GM10248 (cell line): ENCODE results near the gene COL19A1.
"Not testable (repeated sequence)": the region's sequence is repeated elsewhere in the genome, so short reads cannot be mapped to it uniquely, and the experiment has no call there.

Experiments
- CTCF ChIA-PET: fragments of 300-600 bp; sonication (Branson Sonifier 250); formaldehyde crosslinking; extraction: SDS; loops from one replicate; lab custom pipeline; 2021; ENCODE audit warnings: antibody characterized with exemption; lab: Yijun Ruan, JAX
- POLR2A ChIA-PET: fragments of 350-650 bp; sonication (Branson Sonifier 250); formaldehyde crosslinking; extraction: SDS; loops from one replicate; lab custom pipeline; 2020; ENCODE audit warnings: antibody characterized with exemption; lab: Yijun Ruan, JAX
- DNase-seq: peaks from one replicate; pipeline ENCODE4 v3.0.0; 2012; ENCODE audit errors: extremely low spot score
- TF ChIP-seq, protein P1 (sequence below): IDR thresholded peaks from 2 replicates; pipeline ENCODE4 v1.5.1; 2012; ENCODE audit warnings: mild to moderate bottlenecking, low read depth; ENCODE audit errors: extremely low read depth, missing control alignments, control extremely low read depth

The COL19A1 gene

GRCh38 chr6:69957985-69958559 lies 91.7 kb downstream of the COL19A1 start:
- ChIA-PET CTCF (no interaction called here), POLR2A (no interaction called here)
- DNase-seq, result no peak
- TF ChIP-seq, protein P1, sequence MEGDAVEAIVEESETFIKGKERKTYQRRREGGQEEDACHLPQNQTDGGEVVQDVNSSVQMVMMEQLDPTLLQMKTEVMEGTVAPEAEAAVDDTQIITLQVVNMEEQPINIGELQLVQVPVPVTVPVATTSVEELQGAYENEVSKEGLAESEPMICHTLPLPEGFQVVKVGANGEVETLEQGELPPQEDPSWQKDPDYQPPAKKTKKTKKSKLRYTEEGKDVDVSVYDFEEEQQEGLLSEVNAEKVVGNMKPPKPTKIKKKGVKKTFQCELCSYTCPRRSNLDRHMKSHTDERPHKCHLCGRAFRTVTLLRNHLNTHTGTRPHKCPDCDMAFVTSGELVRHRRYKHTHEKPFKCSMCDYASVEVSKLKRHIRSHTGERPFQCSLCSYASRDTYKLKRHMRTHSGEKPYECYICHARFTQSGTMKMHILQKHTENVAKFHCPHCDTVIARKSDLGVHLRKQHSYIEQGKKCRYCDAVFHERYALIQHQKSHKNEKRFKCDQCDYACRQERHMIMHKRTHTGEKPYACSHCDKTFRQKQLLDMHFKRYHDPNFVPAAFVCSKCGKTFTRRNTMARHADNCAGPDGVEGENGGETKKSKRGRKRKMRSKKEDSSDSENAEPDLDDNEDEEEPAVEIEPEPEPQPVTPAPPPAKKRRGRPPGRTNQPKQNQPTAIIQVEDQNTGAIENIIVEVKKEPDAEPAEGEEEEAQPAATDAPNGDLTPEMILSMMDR, result no peak

DNA sequence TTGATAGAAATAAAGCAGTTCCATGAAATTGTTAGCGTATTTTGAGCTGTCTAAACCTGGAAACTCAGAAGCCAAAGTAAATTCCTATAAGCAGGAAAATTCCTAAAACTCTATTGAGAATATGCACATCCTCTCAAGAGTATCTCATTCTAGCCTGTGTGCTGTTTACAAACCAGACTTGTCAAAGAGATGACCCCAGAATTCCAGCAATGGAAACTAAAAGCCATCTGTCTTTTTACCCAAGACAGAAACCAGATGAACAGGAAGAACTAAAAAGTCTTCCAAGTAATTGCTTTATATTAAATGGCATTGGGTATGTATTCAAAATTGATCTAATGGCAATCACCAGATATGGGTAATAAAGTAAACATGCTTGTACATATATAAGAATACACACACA lies 92.6 kb downstream of the COL19A1 start:
- no peak for DNase-seq
- TF ChIP-seq, protein P1, result no peak
- POLR2A ChIA-PET, result no interaction called here
- CTCF ChIA-PET, result no interaction called here

- DNase-seq, POLR2A ChIA-PET: not testable (repeated sequence)
- CTCF ChIA-PET, result interaction anchor here (1.0 to 1.2 kb wide), 2 partner anchors 9 kb away, joined by 3 to 4 read pairs; no protein-coding TSS in a partner anchor
Observed at GRCh38 chr6:69965974-69966373, 99.6 kb downstream of the COL19A1 start.

- no peak for DNase-seq
- ChIA-PET CTCF (interaction anchor here (1.0 to 1.3 kb wide), 4 partner anchors 12 to 139 kb away, joined by 3 read pairs; no protein-coding TSS in a partner anchor), POLR2A (no interaction called here)
- TF ChIP-seq, protein P1, result no peak
Observed at GRCh38 chr6:69973138-69973537, 106.8 kb downstream of the COL19A1 start.

DNA sequence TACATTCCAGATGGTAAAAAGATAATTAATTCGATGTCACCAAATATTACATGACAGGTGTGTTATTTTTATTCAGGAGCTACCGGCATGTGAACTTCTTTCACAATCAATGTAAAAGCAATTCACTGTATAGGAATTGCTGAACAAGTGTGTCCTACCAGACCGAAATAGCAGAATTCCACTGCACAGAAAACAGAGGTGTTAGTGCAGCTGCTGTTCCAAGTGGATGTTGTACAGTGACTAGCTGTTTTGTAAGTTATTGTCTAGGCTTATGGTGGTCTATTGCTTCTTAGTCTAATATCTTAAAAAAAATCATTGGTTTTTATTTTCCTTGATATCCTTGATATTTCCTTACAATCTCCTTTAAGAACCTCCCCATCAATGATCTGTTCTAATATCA lies 107.4 kb downstream of the COL19A1 start:
- TF ChIP-seq, protein P1, result no peak
- CTCF ChIA-PET, result interaction anchor here (1.0 to 1.3 kb wide), 4 partner anchors 12 to 139 kb away, joined by 3 read pairs; no protein-coding TSS in a partner anchor
- POLR2A ChIA-PET, result no interaction called here
- DNase-seq, result no peak

DNA sequence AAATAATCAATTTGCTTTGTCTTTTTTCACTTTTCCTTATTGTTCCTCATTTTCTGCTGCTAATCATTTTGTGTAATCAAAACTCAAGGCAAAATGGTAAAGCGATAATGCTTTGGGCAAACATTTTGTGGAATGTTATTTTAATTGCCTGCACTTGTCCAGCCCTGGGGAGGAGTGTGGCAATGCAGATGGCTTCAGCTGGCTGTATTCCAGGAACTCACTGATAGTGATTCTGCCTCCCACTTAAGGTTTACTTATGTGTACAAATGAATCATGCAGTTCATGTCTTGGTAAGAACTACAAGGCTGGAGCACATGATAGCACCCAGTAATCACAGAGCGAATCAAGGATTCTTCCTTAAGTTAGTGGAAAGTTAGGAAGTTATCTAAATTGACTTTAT lies 107.8 kb downstream of the COL19A1 start:
- TF ChIP-seq, protein P1, result no peak
- no peak for DNase-seq
- ChIA-PET CTCF (interaction anchor here (1.0 to 1.3 kb wide), 3 partner anchors 8 to 140 kb away, joined by 3 read pairs; no protein-coding TSS in a partner anchor), POLR2A (no interaction called here)

GRCh38 chr6:69976591-69977090 lies 110.3 kb downstream of the COL19A1 start:
- CTCF ChIA-PET, result interaction anchor here (2.2 kb wide), 1 partner anchor 9 kb away, joined by 10 read pairs; no protein-coding TSS in a partner anchor
- TF ChIP-seq, protein P1, result no peak
- DNase-seq, result no peak
- POLR2A ChIA-PET, result no interaction called here
